Measurements from ENCODE around the gene TGFBI. TPM values are rescaled to one million over a fixed set of nuclear protein-coding genes. Genes with fewer than 3 reads are reported as not detected.
A peak's percentile ranks its signal among the peaks of the same experiment; 100 is the strongest.

Gene TGFBI
- total and polyA plus RNA-seq, 11 donors, result 31.8 to 206 (median 50.0) TPM

DNA sequence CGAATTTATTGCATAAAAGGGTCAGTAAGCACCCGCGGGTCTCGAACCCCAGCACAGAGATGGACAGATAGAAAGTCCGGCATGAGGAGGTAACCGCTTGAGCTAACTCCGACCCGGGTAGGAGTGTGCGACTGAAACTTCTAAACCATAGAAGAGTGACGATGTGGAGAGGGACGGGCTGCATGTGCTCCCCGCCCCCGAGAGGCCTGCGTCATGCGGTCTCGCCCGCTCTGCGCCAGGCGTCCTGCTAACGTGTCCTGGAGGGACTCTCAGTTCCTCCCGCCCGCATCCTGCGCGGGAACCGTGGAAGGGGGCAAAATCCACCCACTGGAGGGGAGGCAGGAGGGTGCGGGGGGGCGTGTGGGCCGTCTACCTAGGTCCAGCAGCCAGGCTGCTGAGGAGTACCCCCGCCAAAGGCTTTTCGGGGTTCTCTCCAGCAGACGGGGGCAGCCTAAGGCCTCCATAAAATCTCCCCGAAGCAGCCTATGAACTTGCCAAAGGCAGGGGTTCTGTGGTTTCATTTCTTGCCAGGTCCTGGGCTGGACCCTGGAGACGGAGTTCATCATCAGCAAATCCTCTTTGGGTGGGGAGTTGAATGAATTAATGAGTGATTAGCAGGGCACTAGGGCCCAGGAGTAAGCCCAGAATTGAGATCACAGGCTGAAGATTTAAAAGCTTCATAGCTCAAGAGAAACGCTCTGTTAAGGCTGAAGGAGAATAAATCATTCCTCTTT is 51.9 kb downstream of the TGFBI start:
- intact Hi-C loops (cut with DNase I), result loop anchor here in 7 of 10 donors (5.0 to 10.0 kb wide), 9 partner anchors 52 to 196 kb away; partner anchors contain the start of gene SMAD5 (in 2 of the 7)
- peaks cover 0 to 35% (median 12%) of the 10 kb centered on the region in 12 donors for H3K4me1 ChIP-seq
- DNase-seq (peak; percentile 86 to 92 (median 89)), ATAC-seq (peak; percentile 93 to 96 (median 94))
- whole genome bisulfite sequencing, 4 donors, result 43 to 68% (median 60%) methylated on average over 32 to 34 of the region's 34 CpGs
- TF ChIP-seq, protein P1, sequence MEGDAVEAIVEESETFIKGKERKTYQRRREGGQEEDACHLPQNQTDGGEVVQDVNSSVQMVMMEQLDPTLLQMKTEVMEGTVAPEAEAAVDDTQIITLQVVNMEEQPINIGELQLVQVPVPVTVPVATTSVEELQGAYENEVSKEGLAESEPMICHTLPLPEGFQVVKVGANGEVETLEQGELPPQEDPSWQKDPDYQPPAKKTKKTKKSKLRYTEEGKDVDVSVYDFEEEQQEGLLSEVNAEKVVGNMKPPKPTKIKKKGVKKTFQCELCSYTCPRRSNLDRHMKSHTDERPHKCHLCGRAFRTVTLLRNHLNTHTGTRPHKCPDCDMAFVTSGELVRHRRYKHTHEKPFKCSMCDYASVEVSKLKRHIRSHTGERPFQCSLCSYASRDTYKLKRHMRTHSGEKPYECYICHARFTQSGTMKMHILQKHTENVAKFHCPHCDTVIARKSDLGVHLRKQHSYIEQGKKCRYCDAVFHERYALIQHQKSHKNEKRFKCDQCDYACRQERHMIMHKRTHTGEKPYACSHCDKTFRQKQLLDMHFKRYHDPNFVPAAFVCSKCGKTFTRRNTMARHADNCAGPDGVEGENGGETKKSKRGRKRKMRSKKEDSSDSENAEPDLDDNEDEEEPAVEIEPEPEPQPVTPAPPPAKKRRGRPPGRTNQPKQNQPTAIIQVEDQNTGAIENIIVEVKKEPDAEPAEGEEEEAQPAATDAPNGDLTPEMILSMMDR (IDR thresholded peaks at IDR 0.05), result no peak
- TF ChIP-seq POLR2A (IDR thresholded peaks at IDR 0.05), result peak in 1 of 2 donors; percentile 44
- H3K27me3 ChIP-seq, result peaks cover 0 to 8% (median 0%) of the 10 kb centered on the region in 9 donors
- H3K36me3 ChIP-seq, result no peaks in the 10 kb centered on the region
- H3K27ac ChIP-seq, result peak overlapping the region; percentile 38 to 87 (median 74)
- H3K9me3 ChIP-seq, result no peaks in the 10 kb centered on the region
- peak overlapping the region in 11 of 12 donors; percentile 11 to 63 (median 44) for H3K4me3 ChIP-seq

DNA sequence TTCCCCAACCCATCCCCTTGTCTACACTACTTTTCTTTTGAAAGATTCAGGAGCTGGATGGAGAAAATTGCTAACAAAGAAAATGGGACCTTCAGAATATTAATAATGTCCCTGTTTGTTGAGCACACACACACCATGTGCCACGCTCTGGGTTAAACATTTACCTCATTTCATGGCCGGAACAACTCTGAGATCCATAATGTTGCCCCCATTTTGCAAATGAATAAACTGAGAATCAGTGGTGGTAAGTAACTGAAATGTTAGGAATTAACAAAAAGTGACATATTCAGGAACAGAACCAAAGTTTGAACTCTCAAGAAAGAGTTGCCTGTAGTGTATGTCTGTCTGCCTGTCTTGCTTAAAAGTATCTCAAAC is 52.4 kb downstream of the TGFBI start:
- intact Hi-C loops (cut with DNase I), result loop anchor here in 7 of 10 donors (5.0 to 10.0 kb wide), 9 partner anchors 51 to 196 kb away; partner anchors contain the start of gene SMAD5 (in 2 of the 7)
- DNase-seq (no peak), ATAC-seq (no peak)
- H3K27ac ChIP-seq, result peak overlapping the region; percentile 38 to 87 (median 74)
- peaks cover 0 to 35% (median 12%) of the 10 kb centered on the region in 12 donors for H3K4me1 ChIP-seq
- peaks cover 0 to 8% (median 0%) of the 10 kb centered on the region in 9 donors for H3K27me3 ChIP-seq
- peak overlapping the region in 3 of 12 donors; percentile 36 to 63 (median 59) for H3K4me3 ChIP-seq
- H3K36me3 ChIP-seq, result no peaks in the 10 kb centered on the region
- 91 to 97% (median 95%) methylated on average over 2 of the region's 2 CpGs for WGBS, 4 donors
- TF ChIP-seq, protein P1 (IDR thresholded peaks at IDR 0.05), result no peak
- TF ChIP-seq POLR2A (IDR thresholded peaks at IDR 0.05), result no peak
- no peaks in the 10 kb centered on the region for H3K9me3 ChIP-seq

DNA sequence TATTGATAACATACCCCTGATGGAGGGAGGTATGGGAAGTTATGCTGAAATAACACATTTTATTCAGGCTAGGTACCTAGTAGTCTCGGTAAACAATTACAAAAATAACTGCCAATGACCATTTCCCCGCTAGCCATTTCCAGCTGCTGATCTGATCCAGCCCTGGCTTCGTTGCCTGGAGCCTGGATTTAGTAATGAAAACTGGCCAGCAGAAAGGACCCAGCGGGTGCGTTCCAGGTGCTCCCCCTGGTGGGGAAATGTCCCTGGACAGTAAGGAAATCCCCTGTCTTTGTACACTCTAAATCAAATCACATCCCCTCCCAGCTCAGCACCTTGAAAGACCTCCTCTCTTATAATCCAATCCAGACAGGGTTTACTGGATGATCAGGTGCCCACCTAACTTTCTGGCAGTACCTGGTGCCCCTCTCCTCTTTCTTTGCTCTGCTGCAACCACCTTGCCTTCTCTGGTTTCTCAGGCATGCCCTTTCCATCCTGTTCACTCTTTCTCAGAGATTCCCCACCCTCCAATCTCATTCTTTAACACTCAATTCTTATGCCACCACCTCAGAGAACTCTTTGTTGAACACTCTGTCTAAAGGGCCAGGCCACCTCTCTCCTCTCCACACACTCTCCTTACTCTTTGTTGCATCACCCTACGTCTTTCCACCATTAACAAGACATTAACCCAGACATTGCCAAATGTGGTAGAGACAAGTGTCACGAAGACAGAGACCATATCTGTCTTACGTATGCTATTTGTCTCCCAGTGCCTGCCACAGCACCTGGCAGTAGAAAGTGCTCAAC is 53.8 kb downstream of the TGFBI start:
- ATAC-seq, result peak in 3 of 4 donors; percentile 70 to 71 (median 70)
- 28 to 61% (median 29%) methylated on average over 8 of the region's 8 CpGs for WGBS, 4 donors
- DNase-seq, result peak in 4 of 5 donors; percentile 75 to 91 (median 86)
- H3K4me1 ChIP-seq, result peaks cover 3 to 48% (median 20%) of the 10 kb centered on the region in 12 donors
- H3K36me3 ChIP-seq, result no peaks in the 10 kb centered on the region
- peaks cover 0 to 8% (median 0%) of the 10 kb centered on the region in 9 donors for H3K27me3 ChIP-seq
- peak overlapping the region in 4 of 12 donors; percentile 2 to 84 (median 29) for H3K27ac ChIP-seq
- no peak overlapping the region for H3K4me3 ChIP-seq
- H3K9me3 ChIP-seq, result no peaks in the 10 kb centered on the region
- TF ChIP-seq, protein P1 (IDR thresholded peaks at IDR 0.05), result peak in 11 of 12 donors; percentile 61 to 95 (median 87)
- no peak for TF ChIP-seq POLR2A (IDR thresholded peaks at IDR 0.05)
- intact Hi-C loops (cut with DNase I), result loop anchor here in 8 of 10 donors (1.0 to 10.0 kb wide), 12 partner anchors 50 to 198 kb away; partner anchors contain the start of gene SMAD5 (in 2 of the 8)
